Colonic mucosa (tissue), 4 donors: ENCODE measurements around the gene FGFR2. TPM values are rescaled to one million over a fixed set of nuclear protein-coding genes. Genes with fewer than 3 reads are reported as not detected.
A peak's percentile ranks its signal among the peaks of the same experiment; 100 is the strongest.

Source experiments
- DNase-seq: peaks from one replicate; pipeline ENCODE4 v3.0.0-alpha.2; 2020
- H3K27ac ChIP-seq: fragments of 200-600 bp; one replicate; pipeline ENCODE4 v1.8.0; 2021
- H3K27me3 ChIP-seq: fragments of 200-600 bp; one replicate; pipeline ENCODE4 v1.8.0; 2021
- H3K36me3 ChIP-seq: fragments of 200-600 bp; one replicate; pipeline ENCODE4 v1.8.0; 2021
- H3K4me1 ChIP-seq: fragments of 200-600 bp; one replicate; pipeline ENCODE4 v1.8.0; 2021; ENCODE audit warnings: mild to moderate bottlenecking
- H3K4me3 ChIP-seq: fragments of 200-600 bp; one replicate; pipeline ENCODE4 v1.8.0; 2021
- H3K9ac ChIP-seq, 2 donors: one replicate each; pipeline ENCODE4 v1.7.0; 2013; ENCODE audit warnings: control low read depth in 2 of 2, low read depth in 2 of 2, low read length in 2 of 2
- H3K9me3 ChIP-seq: fragments of 200-600 bp; one replicate; pipeline ENCODE4 v1.8.0; 2021
- intact Hi-C: fragments of 100-400 bp; cut with DNase I; formaldehyde crosslinking; loops from one replicate; pipeline ENCODE4 v1.14.1; 2022
- total RNA-seq, 2 donors: library from RNA; stranded (reverse); fragmentation: NEBNext Ultra II Directional in 1 of 2; extraction: Animal tissue kit (Norgen Biotek cat#: 25700) in 1 of 2; gene quantifications; one replicate each; pipeline ENCODE4 v1.2.1, GENCODE V29; 2021
- TF ChIP-seq, protein P1 (sequence below): fragments of 200-600 bp; IDR thresholded peaks from one replicate; pipeline ENCODE4 v1.8.0; 2022; ENCODE audit warnings: antibody characterized with exemption, mild to moderate bottlenecking
- donor health status: healthy.
- donor health status: DM: no; HTN: no; CAD: no.
- donor health status: DM: no; HTN: no; CAD: no.

Gene FGFR2
- total RNA-seq, 2 donors from 2014 or later: 25.6 to 40.9 TPM

DNA sequence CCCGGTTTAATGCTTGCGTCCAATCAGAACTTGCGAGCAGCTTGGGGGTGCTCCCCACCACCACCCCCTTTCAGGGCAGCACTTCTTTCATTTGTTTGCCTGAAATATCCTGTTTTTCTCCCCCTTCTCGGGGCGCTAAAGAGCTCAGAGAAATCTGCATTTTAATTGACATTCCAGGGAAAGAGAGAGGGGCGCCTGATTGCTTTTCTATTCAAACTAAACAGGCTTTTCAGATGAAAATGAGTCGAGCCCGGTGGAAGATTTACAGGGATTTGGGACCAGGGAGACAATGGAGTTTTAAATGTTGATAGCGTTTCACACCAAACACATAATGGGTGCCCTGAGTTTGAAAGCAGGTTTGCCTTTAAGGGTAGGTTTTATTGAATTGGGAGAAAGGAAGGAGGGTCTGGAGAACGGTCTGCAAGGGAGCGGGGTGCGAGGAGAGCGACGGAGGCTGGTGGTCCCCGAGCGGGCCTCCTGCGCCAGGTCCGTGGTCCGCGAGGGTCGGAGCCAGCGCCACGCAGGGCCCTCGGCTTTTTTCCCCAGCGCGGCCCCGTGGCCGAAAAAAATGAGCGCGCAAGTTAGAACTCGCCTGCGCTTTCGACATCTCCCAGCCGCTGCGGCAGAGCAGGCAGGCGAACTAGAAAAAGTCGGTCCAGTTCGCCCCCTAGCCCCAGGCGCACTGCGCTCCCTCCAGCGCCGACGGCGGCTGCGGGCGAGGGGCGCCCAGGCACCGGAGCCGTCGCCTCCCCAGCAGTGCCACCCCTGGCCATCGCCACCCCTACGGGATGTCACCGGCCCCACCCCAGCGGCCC is 1.3 kb downstream of the FGFR2 start:
- H3K4me1 ChIP-seq: no peaks in the 10 kb centered on the region
- intact Hi-C loops: no loop called here
- peak overlapping the region; percentile 65 for H3K4me3 ChIP-seq
- peak overlapping the region; percentile 60 to 84 for H3K9ac ChIP-seq
- no peaks in the 10 kb centered on the region for H3K9me3 ChIP-seq
- peak overlapping the region; percentile 55 for H3K27ac ChIP-seq
- DNase-seq: peak; percentile 55
- peaks cover 13% of the 10 kb centered on the region for H3K27me3 ChIP-seq
- TF ChIP-seq, protein P1, sequence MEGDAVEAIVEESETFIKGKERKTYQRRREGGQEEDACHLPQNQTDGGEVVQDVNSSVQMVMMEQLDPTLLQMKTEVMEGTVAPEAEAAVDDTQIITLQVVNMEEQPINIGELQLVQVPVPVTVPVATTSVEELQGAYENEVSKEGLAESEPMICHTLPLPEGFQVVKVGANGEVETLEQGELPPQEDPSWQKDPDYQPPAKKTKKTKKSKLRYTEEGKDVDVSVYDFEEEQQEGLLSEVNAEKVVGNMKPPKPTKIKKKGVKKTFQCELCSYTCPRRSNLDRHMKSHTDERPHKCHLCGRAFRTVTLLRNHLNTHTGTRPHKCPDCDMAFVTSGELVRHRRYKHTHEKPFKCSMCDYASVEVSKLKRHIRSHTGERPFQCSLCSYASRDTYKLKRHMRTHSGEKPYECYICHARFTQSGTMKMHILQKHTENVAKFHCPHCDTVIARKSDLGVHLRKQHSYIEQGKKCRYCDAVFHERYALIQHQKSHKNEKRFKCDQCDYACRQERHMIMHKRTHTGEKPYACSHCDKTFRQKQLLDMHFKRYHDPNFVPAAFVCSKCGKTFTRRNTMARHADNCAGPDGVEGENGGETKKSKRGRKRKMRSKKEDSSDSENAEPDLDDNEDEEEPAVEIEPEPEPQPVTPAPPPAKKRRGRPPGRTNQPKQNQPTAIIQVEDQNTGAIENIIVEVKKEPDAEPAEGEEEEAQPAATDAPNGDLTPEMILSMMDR: no peak
- H3K36me3 ChIP-seq: no peaks in the 10 kb centered on the region

DNA sequence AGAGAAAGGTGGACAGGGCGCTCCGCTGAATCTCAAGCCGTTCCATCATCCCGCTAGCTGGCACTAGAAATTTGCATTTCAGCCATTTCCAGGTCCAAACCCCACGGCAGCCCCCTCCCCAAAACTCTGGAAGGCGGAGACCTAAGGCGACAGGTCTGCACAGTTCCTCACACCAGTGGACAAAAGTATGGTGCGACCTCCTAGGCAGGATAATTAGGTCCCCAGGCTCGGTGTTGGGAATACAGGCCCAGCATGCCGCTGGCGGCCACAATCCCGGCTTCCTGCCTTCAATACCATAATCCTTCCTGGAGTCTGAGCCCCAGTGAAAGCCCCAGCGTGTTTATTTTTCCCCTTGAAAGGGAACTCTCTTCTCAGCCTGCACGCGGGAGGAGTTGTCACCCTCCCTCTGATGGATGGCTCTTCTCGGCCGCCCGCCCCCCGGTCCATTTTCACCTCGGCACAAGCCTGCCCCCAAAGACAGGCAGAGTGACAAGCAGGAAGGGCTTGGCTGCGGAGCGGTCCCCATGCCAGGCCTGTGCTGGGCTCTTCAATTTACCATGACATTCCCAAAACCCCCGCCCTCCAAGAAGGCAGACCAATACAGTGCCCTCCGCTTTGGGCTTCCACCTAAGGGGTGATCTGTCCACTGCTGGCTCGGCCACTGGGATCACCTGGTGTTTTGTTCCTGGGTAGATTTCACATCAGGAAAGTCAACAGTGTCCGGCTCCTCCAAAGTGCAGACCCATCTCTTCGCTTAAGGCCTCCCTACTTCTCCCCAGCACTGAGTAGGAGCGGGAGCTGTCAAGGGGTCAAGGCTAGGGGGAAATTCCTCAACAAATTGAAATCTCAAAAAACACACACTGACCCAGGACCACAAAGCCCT is 2.2 kb downstream of the FGFR2 start:
- no peak for DNase-seq
- intact Hi-C loops: no loop called here
- H3K4me3 ChIP-seq: peak overlapping the region; percentile 65
- no peaks in the 10 kb centered on the region for H3K4me1 ChIP-seq
- H3K27ac ChIP-seq: peak overlapping the region; percentile 12
- H3K36me3 ChIP-seq: no peaks in the 10 kb centered on the region
- TF ChIP-seq, protein P1: no peak
- no peaks in the 10 kb centered on the region for H3K9me3 ChIP-seq
- peak overlapping the region; percentile 36 to 84 for H3K9ac ChIP-seq
- H3K27me3 ChIP-seq: peaks cover 13% of the 10 kb centered on the region

DNA sequence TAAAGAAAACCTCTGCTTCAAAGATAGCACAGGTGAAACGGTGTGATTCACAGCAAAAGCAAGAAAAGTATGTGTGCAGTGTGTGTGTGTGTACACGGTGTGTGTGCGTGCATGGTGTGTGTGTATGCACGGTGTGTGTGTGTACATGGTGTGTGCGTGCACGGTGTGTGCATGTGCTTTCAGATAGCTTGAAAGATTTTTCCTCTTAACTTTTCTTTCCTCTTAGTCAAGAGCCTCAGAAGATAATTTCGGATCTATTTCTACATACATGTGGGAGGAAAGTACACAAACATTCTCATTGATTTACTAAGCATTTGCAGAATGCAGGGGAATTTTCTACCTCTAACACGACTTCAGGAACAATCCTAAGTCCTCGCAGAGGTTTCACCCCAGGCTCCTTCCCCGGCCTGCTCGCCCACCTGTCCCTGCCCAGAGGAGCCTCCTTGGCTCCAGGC is 2.9 kb downstream of the FGFR2 start:
- intact Hi-C loops: no loop called here
- Histone ChIP-seq H3K36me3 (no peaks in the 10 kb centered on the region), H3K4me1 (no peaks in the 10 kb centered on the region), H3K27ac (no peak overlapping the region), H3K9ac (peak overlapping the region in 1 of 2 donors; percentile 59), H3K9me3 (no peaks in the 10 kb centered on the region), H3K4me3 (peak overlapping the region; percentile 65), H3K27me3 (peaks cover 13% of the 10 kb centered on the region)
- DNase-seq: no peak
- TF ChIP-seq, protein P1: no peak

DNA sequence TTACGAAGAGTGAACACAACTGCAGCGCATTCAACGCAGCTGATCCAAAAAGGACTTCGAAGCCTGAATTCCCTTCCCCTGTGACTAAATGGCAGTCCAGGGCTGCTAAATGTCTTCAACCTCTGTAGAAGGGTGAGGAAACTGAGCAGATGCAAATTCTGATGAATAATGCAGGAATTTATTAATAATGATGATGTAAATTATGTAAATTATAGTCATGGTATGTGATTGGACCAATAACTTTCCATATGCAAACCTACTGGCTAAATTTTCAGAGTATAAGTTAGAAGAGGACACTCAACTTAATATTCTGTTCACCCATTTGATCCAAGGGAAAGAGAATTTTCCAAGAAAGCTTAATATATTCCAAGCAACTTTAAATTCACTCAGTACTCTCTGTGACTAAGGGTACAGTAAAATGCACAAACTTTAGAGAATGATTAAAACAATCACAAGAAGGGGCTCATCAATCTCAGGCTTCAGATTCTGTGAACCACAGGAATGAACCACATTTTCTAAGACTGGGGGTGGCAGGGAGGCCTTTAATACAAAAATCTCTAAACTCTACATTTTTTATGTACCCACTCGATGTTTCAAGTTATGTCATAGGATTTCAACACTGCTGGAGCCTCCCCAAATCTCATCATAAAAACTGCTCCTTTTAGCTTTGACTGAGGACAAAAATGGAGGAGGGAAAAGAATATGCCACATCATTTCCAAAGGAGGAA is 3.5 kb downstream of the FGFR2 start:
- H3K9me3 ChIP-seq: no peaks in the 10 kb centered on the region
- peaks cover 13% of the 10 kb centered on the region for H3K27me3 ChIP-seq
- H3K27ac ChIP-seq: no peak overlapping the region
- no peak overlapping the region for H3K4me3 ChIP-seq
- H3K9ac ChIP-seq: no peak overlapping the region
- no peaks in the 10 kb centered on the region for H3K36me3 ChIP-seq
- TF ChIP-seq, protein P1: no peak
- intact Hi-C loops: no loop called here
- no peak for DNase-seq
- H3K4me1 ChIP-seq: no peaks in the 10 kb centered on the region

DNA sequence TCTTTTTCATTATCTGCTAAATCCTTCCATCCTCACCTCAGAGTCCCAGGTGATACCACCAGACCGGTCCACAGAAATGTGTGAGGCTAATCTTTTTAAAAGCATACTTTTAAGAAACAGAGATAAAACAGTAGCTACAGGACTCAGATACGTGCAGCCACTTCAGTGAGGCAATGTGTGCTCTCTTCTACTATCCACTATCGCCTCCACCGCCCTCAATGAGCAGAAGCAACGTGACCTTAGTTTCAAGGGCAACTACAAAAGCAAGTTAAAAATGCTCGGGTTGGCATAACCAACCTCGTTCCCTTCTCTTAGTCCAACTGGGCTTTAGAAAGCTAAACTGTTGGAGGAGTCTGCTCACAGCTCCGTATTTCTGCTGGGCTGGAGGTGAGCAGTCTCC is 4.2 kb downstream of the FGFR2 start:
- intact Hi-C loops: no loop called here
- H3K27ac ChIP-seq: no peak overlapping the region
- TF ChIP-seq, protein P1: no peak
- no peaks in the 10 kb centered on the region for H3K36me3 ChIP-seq
- DNase-seq: no peak
- no peak overlapping the region for H3K4me3 ChIP-seq
- no peaks in the 10 kb centered on the region for H3K4me1 ChIP-seq
- H3K9me3 ChIP-seq: no peaks in the 10 kb centered on the region
- H3K27me3 ChIP-seq: peaks cover 13% of the 10 kb centered on the region
- no peak overlapping the region for H3K9ac ChIP-seq
